ENCODE measurements around the gene TFG.
A peak's percentile ranks its signal among the peaks of the same experiment; 100 is the strongest.
"Not testable (repeated sequence)": the region's sequence is repeated elsewhere in the genome, so short reads cannot be mapped to it uniquely, and the experiment has no call there.

The TFG gene

GRCh38 chr3:100708989-100709841, at the start of gene TFG:
Gene TFG, plus strand, starts transcription at chr3:100709494. Its CDS starts 4,192 bp downstream, at chr3:100713686.
- no peak for TF ChIP-seq CTCF (IDR thresholded peaks at IDR 0.05; ENCODE audit: poor library complexity, severe bottlenecking)
- Histone ChIP-seq H3K27ac (ENCODE audit: poor library complexity, severe bottlenecking) (peak within 1 kb of the TSS; percentile 78), H3K27me3 (ENCODE audit: insufficient read depth, poor library complexity, severe bottlenecking) (no peaks in the 10 kb centered on the region), H3K4me3 (ENCODE audit: severe bottlenecking) (peak within 1 kb of the TSS; percentile 76), H3K36me3 (ENCODE audit: low read depth) (peaks cover 36% of the 10 kb centered on the region), H3K4me1 (ENCODE audit: insufficient read depth, poor library complexity, severe bottlenecking) (peaks cover 24% of the 10 kb centered on the region), H3K9me3 (ENCODE audit: severe bottlenecking) (no peaks in the 10 kb centered on the region)
- peak; percentile 92 for DNase-seq (ENCODE audit: low spot score)
- peak; percentile 89 for ATAC-seq (ENCODE audit: low read depth)

- not testable (repeated sequence) for H3K4me1 ChIP-seq (ENCODE audit: insufficient read depth, poor library complexity, severe bottlenecking); H3K27me3 ChIP-seq (ENCODE audit: insufficient read depth, poor library complexity, severe bottlenecking); DNase-seq (ENCODE audit: low spot score); H3K4me3 ChIP-seq (ENCODE audit: severe bottlenecking); H3K36me3 ChIP-seq (ENCODE audit: low read depth); ATAC-seq (ENCODE audit: low read depth); H3K27ac ChIP-seq (ENCODE audit: poor library complexity, severe bottlenecking); H3K9me3 ChIP-seq (ENCODE audit: severe bottlenecking)
Observed at GRCh38 chr3:100661294-100661693, 48.0 kb upstream of the TFG start.

- TF ChIP-seq CTCF (IDR thresholded peaks at IDR 0.05; ENCODE audit: poor library complexity, severe bottlenecking), result no peak
- no peaks in the 10 kb centered on the region for H3K4me1 ChIP-seq (ENCODE audit: insufficient read depth, poor library complexity, severe bottlenecking)
- H3K27me3 ChIP-seq (ENCODE audit: insufficient read depth, poor library complexity, severe bottlenecking), result no peaks in the 10 kb centered on the region
- H3K27ac ChIP-seq (ENCODE audit: poor library complexity, severe bottlenecking), result no peak overlapping the region
- no peaks in the 10 kb centered on the region for H3K36me3 ChIP-seq (ENCODE audit: low read depth)
- no peaks in the 10 kb centered on the region for H3K9me3 ChIP-seq (ENCODE audit: severe bottlenecking)
- ATAC-seq (ENCODE audit: low read depth) (peak; percentile 31; the same call in 1 of the 3 replicates), DNase-seq (ENCODE audit: low spot score) (no peak)
- H3K4me3 ChIP-seq (ENCODE audit: severe bottlenecking), result no peak overlapping the region
Observed at GRCh38 chr3:100662113-100662823, 47.0 kb upstream of the TFG start.

- Histone ChIP-seq H3K36me3 (ENCODE audit: low read depth) (no peaks in the 10 kb centered on the region), H3K4me3 (ENCODE audit: severe bottlenecking) (no peak overlapping the region), H3K27me3 (ENCODE audit: insufficient read depth, poor library complexity, severe bottlenecking) (no peaks in the 10 kb centered on the region), H3K27ac (ENCODE audit: poor library complexity, severe bottlenecking) (no peak overlapping the region), H3K9me3 (ENCODE audit: severe bottlenecking) (no peaks in the 10 kb centered on the region), H3K4me1 (ENCODE audit: insufficient read depth, poor library complexity, severe bottlenecking) (no peaks in the 10 kb centered on the region)
- no peak for ATAC-seq (ENCODE audit: low read depth)
- no peak for DNase-seq (ENCODE audit: low spot score)
- no peak for TF ChIP-seq CTCF (IDR thresholded peaks at IDR 0.05; ENCODE audit: poor library complexity, severe bottlenecking)
Observed at GRCh38 chr3:100665230-100665629, 44.1 kb upstream of the TFG start.

GRCh38 chr3:100666699-100667098, 42.6 kb upstream of the TFG start:
- H3K4me3 ChIP-seq (ENCODE audit: severe bottlenecking); H3K27me3 ChIP-seq (ENCODE audit: insufficient read depth, poor library complexity, severe bottlenecking); DNase-seq (ENCODE audit: low spot score); H3K9me3 ChIP-seq (ENCODE audit: severe bottlenecking); ATAC-seq (ENCODE audit: low read depth); H3K4me1 ChIP-seq (ENCODE audit: insufficient read depth, poor library complexity, severe bottlenecking); H3K27ac ChIP-seq (ENCODE audit: poor library complexity, severe bottlenecking); H3K36me3 ChIP-seq (ENCODE audit: low read depth): not testable (repeated sequence)

GRCh38 chr3:100667316-100667715, 42.0 kb upstream of the TFG start:
- not testable (repeated sequence) for H3K27ac ChIP-seq (ENCODE audit: poor library complexity, severe bottlenecking); ATAC-seq (ENCODE audit: low read depth); H3K4me3 ChIP-seq (ENCODE audit: severe bottlenecking); H3K4me1 ChIP-seq (ENCODE audit: insufficient read depth, poor library complexity, severe bottlenecking); DNase-seq (ENCODE audit: low spot score); H3K27me3 ChIP-seq (ENCODE audit: insufficient read depth, poor library complexity, severe bottlenecking); H3K9me3 ChIP-seq (ENCODE audit: severe bottlenecking); H3K36me3 ChIP-seq (ENCODE audit: low read depth)

GRCh38 chr3:100670995-100671394, 38.3 kb upstream of the TFG start:
- not testable (repeated sequence) for DNase-seq (ENCODE audit: low spot score); H3K27me3 ChIP-seq (ENCODE audit: insufficient read depth, poor library complexity, severe bottlenecking); ATAC-seq (ENCODE audit: low read depth)

More at GRCh38 chr3:100670995-100671394, 38.3 kb upstream of the TFG start:
- H3K27ac ChIP-seq (ENCODE audit: poor library complexity, severe bottlenecking); H3K9me3 ChIP-seq (ENCODE audit: severe bottlenecking); H3K4me1 ChIP-seq (ENCODE audit: insufficient read depth, poor library complexity, severe bottlenecking); H3K4me3 ChIP-seq (ENCODE audit: severe bottlenecking); H3K36me3 ChIP-seq (ENCODE audit: low read depth): not testable (repeated sequence)
